ENCODE measurements around the gene HPCAL1.

- no peak for TF ChIP-seq EZH2 (IDR thresholded peaks at IDR 0.05; ENCODE audit: low read length, unreplicated experiment)
- TF ChIP-seq, protein P1, sequence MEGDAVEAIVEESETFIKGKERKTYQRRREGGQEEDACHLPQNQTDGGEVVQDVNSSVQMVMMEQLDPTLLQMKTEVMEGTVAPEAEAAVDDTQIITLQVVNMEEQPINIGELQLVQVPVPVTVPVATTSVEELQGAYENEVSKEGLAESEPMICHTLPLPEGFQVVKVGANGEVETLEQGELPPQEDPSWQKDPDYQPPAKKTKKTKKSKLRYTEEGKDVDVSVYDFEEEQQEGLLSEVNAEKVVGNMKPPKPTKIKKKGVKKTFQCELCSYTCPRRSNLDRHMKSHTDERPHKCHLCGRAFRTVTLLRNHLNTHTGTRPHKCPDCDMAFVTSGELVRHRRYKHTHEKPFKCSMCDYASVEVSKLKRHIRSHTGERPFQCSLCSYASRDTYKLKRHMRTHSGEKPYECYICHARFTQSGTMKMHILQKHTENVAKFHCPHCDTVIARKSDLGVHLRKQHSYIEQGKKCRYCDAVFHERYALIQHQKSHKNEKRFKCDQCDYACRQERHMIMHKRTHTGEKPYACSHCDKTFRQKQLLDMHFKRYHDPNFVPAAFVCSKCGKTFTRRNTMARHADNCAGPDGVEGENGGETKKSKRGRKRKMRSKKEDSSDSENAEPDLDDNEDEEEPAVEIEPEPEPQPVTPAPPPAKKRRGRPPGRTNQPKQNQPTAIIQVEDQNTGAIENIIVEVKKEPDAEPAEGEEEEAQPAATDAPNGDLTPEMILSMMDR (conservative IDR thresholded peaks at IDR 0.05; ENCODE audit: low read depth, low read length) = no peak
Observed at GRCh38 chr2:10297959-10298531, 4.7 kb upstream of the HPCAL1 start.
